GM23338 (cell line): ENCODE results near the gene DRC3. TPM values are rescaled to one million over a fixed set of nuclear protein-coding genes. Genes with fewer than 3 reads are reported as not detected.

ENCODE experiments used
- ATAC-seq: fragments of 200-7000 bp; cut with Tn5 transposase; 3 replicates; pipeline ENCODE4 v1.9.1; 2020
- DNase-seq: peaks from one replicate; pipeline ENCODE4 v3.0.0-alpha.2; 2015; ENCODE audit warnings: low spot score
- H2AFZ ChIP-seq: fragments of 200-600 bp; sonication (generic); 2 replicates; pipeline ENCODE4 v1.8.0; 2016; ENCODE audit warnings: antibody characterized with exemption, mild to moderate bottlenecking, moderate library complexity
- H3F3A ChIP-seq: fragments of 200-600 bp; sonication (generic); replicated peaks from 2 replicates; pipeline ENCODE4 v1.8.0; 2017; ENCODE audit warnings: antibody characterized with exemption, mixed run types, low read depth
- H3K27ac ChIP-seq: fragments of 200-600 bp; sonication (generic); 2 replicates; pipeline ENCODE4 v1.6.1; 2016; ENCODE audit warnings: low read depth
- H3K27me3 ChIP-seq: fragments of 200-600 bp; sonication (generic); 2 replicates; pipeline ENCODE4 v1.8.0; 2016; ENCODE audit warnings: mild to moderate bottlenecking, mixed run types, moderate library complexity; ENCODE audit not compliant: insufficient read depth
- H3K36me3 ChIP-seq: fragments of 200-600 bp; sonication (generic); 2 replicates; pipeline ENCODE4 v1.8.0; 2016; ENCODE audit warnings: mild to moderate bottlenecking; ENCODE audit not compliant: insufficient read depth
- H3K4me1 ChIP-seq: fragments of 200-600 bp; sonication (generic); 2 replicates; pipeline ENCODE4 v1.8.0; 2016; ENCODE audit warnings: mild to moderate bottlenecking, moderate library complexity; ENCODE audit not compliant: insufficient read depth
- H3K4me2 ChIP-seq: fragments of 200-600 bp; sonication (generic); 2 replicates; pipeline ENCODE4 v1.7.1; 2017; ENCODE audit warnings: mixed run types
- H3K4me3 ChIP-seq: fragments of 200-600 bp; sonication (generic); 2 replicates; pipeline ENCODE4 v1.6.1; 2016; ENCODE audit warnings: mixed run types
- H3K79me2 ChIP-seq: fragments of 200-600 bp; sonication (generic); replicated peaks from 2 replicates; pipeline ENCODE4 v1.8.0; 2017; ENCODE audit warnings: mild to moderate bottlenecking; ENCODE audit not compliant: insufficient read depth
- H3K9me2 ChIP-seq: fragments of 200-600 bp; sonication (generic); 2 replicates; pipeline ENCODE4 v1.8.0; 2017; ENCODE audit not compliant: insufficient read depth
- H4K20me1 ChIP-seq: fragments of 200-600 bp; sonication (generic); replicated peaks from 2 replicates; pipeline ENCODE4 v1.8.0; 2017; ENCODE audit warnings: mild to moderate bottlenecking; ENCODE audit not compliant: insufficient read depth
- H3K27ac Mint-ChIP-seq: 2 replicates; pipeline ENCODE4 v1.8.0; 2020; ENCODE audit warnings: inconsistent platforms, mild to moderate bottlenecking, moderate library complexity, mixed read lengths
- H3K27me3 Mint-ChIP-seq: 3 replicates; pipeline ENCODE4 v1.8.0; 2022; ENCODE audit warnings: low read depth, mild to moderate bottlenecking, moderate library complexity, mixed read lengths, inconsistent platforms; ENCODE audit not compliant: insufficient read depth, poor library complexity
- H3K36me3 Mint-ChIP-seq: 3 replicates; pipeline ENCODE4 v1.8.0; 2021; ENCODE audit warnings: low read depth, mild to moderate bottlenecking, inconsistent platforms, moderate library complexity, mixed read lengths
- H3K4me1 Mint-ChIP-seq: 3 replicates; pipeline ENCODE4 v1.8.0; 2020; ENCODE audit warnings: mild to moderate bottlenecking, inconsistent platforms, mixed read lengths
- H3K4me3 Mint-ChIP-seq: 3 replicates; pipeline ENCODE4 v1.8.0; 2021; ENCODE audit warnings: moderate library complexity, mild to moderate bottlenecking, inconsistent platforms, mixed read lengths
- H3K9me3 Mint-ChIP-seq: 3 replicates; pipeline ENCODE4 v1.8.0; 2020; ENCODE audit warnings: moderate library complexity, mild to moderate bottlenecking, inconsistent platforms, mixed read lengths
- POLR2AphosphoS5 ChIP-seq: IDR thresholded peaks from 2 replicates; pipeline ENCODE4 v1.6.1; 2016; ENCODE audit warnings: antibody characterized with exemption, low read depth
- ZNF114 ChIP-seq: fragments of 250-450 bp; sonication (Bioruptor Pico); IDR thresholded peaks from 2 replicates; pipeline ENCODE4 v1.5.0; 2020; ENCODE audit warnings: mild to moderate bottlenecking, moderate library complexity
- polyA plus RNA-seq: library from polyadenylated mRNA; unstranded; fragments of >200 nt; fragmentation: Nextera tagmentation; extraction: Ambion mirVana; gene quantifications from 2 replicates; pipeline ENCODE4 v1.2.1, GENCODE V29; 2016
- total RNA-seq: library from RNA; depleted of rRNA; stranded (reverse); fragments of >200 nt; shearing (Covaris generic); gene quantifications from 2 replicates; pipeline ENCODE4 v1.2.3, GENCODE V29; 2014
- TF ChIP-seq, protein P1 (sequence below): fragments of 250-450 bp; sonication (Bioruptor Pico); IDR thresholded peaks from 2 replicates; pipeline ENCODE4 v1.5.0; 2020; ENCODE audit warnings: mild to moderate bottlenecking, moderate library complexity
- TF ChIP-seq, protein P2 (sequence below): IDR thresholded peaks from one replicate; pipeline ENCODE4 v1.6.1; 2018; ENCODE audit warnings: antibody characterized with exemption; ENCODE audit not compliant: unreplicated experiment

Gene DRC3
- total and polyA plus RNA-seq, 2 experiments from 2014 or later = 1.1 TPM; not detected in 1

- TF ChIP-seq, protein P1, sequence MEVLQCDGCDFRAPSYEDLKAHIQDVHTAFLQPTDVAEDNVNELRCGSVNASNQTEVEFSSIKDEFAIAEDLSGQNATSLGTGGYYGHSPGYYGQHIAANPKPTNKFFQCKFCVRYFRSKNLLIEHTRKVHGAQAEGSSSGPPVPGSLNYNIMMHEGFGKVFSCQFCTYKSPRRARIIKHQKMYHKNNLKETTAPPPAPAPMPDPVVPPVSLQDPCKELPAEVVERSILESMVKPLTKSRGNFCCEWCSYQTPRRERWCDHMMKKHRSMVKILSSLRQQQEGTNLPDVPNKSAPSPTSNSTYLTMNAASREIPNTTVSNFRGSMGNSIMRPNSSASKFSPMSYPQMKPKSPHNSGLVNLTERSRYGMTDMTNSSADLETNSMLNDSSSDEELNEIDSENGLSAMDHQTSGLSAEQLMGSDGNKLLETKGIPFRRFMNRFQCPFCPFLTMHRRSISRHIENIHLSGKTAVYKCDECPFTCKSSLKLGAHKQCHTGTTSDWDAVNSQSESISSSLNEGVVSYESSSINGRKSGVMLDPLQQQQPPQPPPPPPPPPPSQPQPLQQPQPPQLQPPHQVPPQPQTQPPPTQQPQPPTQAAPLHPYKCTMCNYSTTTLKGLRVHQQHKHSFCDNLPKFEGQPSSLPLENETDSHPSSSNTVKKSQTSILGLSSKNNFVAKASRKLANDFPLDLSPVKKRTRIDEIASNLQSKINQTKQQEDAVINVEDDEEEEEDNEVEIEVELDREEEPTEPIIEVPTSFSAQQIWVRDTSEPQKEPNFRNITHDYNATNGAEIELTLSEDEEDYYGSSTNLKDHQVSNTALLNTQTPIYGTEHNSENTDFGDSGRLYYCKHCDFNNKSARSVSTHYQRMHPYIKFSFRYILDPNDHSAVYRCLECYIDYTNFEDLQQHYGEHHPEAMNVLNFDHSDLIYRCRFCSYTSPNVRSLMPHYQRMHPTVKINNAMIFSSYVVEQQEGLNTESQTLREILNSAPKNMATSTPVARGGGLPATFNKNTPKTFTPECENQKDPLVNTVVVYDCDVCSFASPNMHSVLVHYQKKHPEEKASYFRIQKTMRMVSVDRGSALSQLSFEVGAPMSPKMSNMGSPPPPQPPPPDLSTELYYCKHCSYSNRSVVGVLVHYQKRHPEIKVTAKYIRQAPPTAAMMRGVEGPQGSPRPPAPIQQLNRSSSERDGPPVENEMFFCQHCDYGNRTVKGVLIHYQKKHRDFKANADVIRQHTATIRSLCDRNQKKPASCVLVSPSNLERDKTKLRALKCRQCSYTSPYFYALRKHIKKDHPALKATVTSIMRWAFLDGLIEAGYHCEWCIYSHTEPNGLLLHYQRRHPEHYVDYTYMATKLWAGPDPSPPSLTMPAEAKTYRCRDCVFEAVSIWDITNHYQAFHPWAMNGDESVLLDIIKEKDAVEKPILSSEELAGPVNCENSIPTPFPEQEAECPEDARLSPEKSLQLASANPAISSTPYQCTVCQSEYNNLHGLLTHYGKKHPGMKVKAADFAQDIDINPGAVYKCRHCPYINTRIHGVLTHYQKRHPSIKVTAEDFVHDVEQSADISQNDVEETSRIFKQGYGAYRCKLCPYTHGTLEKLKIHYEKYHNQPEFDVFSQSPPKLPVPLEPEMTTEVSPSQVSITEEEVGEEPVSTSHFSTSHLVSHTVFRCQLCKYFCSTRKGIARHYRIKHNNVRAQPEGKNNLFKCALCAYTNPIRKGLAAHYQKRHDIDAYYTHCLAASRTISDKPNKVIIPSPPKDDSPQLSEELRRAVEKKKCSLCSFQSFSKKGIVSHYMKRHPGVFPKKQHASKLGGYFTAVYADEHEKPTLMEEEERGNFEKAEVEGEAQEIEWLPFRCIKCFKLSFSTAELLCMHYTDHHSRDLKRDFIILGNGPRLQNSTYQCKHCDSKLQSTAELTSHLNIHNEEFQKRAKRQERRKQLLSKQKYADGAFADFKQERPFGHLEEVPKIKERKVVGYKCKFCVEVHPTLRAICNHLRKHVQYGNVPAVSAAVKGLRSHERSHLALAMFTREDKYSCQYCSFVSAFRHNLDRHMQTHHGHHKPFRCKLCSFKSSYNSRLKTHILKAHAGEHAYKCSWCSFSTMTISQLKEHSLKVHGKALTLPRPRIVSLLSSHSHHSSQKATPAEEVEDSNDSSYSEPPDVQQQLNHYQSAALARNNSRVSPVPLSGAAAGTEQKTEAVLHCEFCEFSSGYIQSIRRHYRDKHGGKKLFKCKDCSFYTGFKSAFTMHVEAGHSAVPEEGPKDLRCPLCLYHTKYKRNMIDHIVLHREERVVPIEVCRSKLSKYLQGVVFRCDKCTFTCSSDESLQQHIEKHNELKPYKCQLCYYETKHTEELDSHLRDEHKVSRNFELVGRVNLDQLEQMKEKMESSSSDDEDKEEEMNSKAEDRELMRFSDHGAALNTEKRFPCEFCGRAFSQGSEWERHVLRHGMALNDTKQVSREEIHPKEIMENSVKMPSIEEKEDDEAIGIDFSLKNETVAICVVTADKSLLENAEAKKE (CRISPR knock-in tag) = no peak
- TF ChIP-seq ZNF114 (CRISPR knock-in tag) (no peak), POLR2AphosphoS5 (no peak)
Observed at GRCh38 chr17:17935321-17936271, 37.1 kb upstream of the DRC3 start (continued).

GRCh38 chr17:17937201-17937853 lies 35.3 kb upstream of the DRC3 start:
- Histone ChIP-seq H4K20me1 (no peaks in the 10 kb centered on the region), H3F3A (no peaks in the 10 kb centered on the region), H3K79me2 (no peaks in the 10 kb centered on the region), H3K4me3 (no peak overlapping the region), H3K27me3 (no peaks in the 10 kb centered on the region), H2AFZ (no peak overlapping the region), H3K27ac (no peak overlapping the region), H3K9me2 (no peaks in the 10 kb centered on the region), H3K4me2 (no peak overlapping the region), H3K36me3 (no peaks in the 10 kb centered on the region), H3K4me1 (peaks cover 13% of the 10 kb centered on the region; the same call in 1 of the 2 replicates)
- ATAC-seq = no peak
- Mint-ChIP-seq H3K27ac (no peak overlapping the region), H3K4me3 (no peak overlapping the region), H3K4me1 (peaks cover 8% of the 10 kb centered on the region; the same call in 2 of the 3 replicates), H3K9me3 (no peaks in the 10 kb centered on the region), H3K27me3 (peaks cover 3% of the 10 kb centered on the region), H3K36me3 (no peaks in the 10 kb centered on the region)
- no peak for DNase-seq
- no peak for TF ChIP-seq POLR2AphosphoS5
- TF ChIP-seq, protein P2, sequence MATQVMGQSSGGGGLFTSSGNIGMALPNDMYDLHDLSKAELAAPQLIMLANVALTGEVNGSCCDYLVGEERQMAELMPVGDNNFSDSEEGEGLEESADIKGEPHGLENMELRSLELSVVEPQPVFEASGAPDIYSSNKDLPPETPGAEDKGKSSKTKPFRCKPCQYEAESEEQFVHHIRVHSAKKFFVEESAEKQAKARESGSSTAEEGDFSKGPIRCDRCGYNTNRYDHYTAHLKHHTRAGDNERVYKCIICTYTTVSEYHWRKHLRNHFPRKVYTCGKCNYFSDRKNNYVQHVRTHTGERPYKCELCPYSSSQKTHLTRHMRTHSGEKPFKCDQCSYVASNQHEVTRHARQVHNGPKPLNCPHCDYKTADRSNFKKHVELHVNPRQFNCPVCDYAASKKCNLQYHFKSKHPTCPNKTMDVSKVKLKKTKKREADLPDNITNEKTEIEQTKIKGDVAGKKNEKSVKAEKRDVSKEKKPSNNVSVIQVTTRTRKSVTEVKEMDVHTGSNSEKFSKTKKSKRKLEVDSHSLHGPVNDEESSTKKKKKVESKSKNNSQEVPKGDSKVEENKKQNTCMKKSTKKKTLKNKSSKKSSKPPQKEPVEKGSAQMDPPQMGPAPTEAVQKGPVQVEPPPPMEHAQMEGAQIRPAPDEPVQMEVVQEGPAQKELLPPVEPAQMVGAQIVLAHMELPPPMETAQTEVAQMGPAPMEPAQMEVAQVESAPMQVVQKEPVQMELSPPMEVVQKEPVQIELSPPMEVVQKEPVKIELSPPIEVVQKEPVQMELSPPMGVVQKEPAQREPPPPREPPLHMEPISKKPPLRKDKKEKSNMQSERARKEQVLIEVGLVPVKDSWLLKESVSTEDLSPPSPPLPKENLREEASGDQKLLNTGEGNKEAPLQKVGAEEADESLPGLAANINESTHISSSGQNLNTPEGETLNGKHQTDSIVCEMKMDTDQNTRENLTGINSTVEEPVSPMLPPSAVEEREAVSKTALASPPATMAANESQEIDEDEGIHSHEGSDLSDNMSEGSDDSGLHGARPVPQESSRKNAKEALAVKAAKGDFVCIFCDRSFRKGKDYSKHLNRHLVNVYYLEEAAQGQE = no peak
